Colonic mucosa (tissue), 4 donors: ENCODE measurements around the gene TECTA. TPM values are rescaled to one million over a fixed set of nuclear protein-coding genes. Genes with fewer than 3 reads are reported as not detected.

Source experiments
- DNase-seq: peaks from one replicate; pipeline ENCODE4 v3.0.0-alpha.2; 2020
- H3K27ac ChIP-seq: fragments of 200-600 bp; one replicate; pipeline ENCODE4 v1.8.0; 2021
- H3K27me3 ChIP-seq: fragments of 200-600 bp; one replicate; pipeline ENCODE4 v1.8.0; 2021
- H3K36me3 ChIP-seq: fragments of 200-600 bp; one replicate; pipeline ENCODE4 v1.8.0; 2021
- H3K4me1 ChIP-seq: fragments of 200-600 bp; one replicate; pipeline ENCODE4 v1.8.0; 2021; ENCODE audit warnings: mild to moderate bottlenecking
- H3K4me3 ChIP-seq: fragments of 200-600 bp; one replicate; pipeline ENCODE4 v1.8.0; 2021
- H3K9ac ChIP-seq, 2 donors: one replicate each; pipeline ENCODE4 v1.7.0; 2013; ENCODE audit warnings: control low read depth in 2 of 2, low read depth in 2 of 2, low read length in 2 of 2
- H3K9me3 ChIP-seq: fragments of 200-600 bp; one replicate; pipeline ENCODE4 v1.8.0; 2021
- intact Hi-C: fragments of 100-400 bp; cut with DNase I; formaldehyde crosslinking; loops from one replicate; pipeline ENCODE4 v1.14.1; 2022
- total RNA-seq, 2 donors: library from RNA; stranded (reverse); fragmentation: NEBNext Ultra II Directional in 1 of 2; extraction: Animal tissue kit (Norgen Biotek cat#: 25700) in 1 of 2; gene quantifications; one replicate each; pipeline ENCODE4 v1.2.1, GENCODE V29; 2021
- TF ChIP-seq, protein P1 (sequence below): fragments of 200-600 bp; IDR thresholded peaks from one replicate; pipeline ENCODE4 v1.8.0; 2022; ENCODE audit warnings: antibody characterized with exemption, mild to moderate bottlenecking
- donor health status: healthy.
- donor health status: DM: no; HTN: no; CAD: no.
- donor health status: DM: no; HTN: no; CAD: no.

TECTA gene
- total RNA-seq, 2 donors from 2014 or later = 0.16 to 0.20 TPM

DNA sequence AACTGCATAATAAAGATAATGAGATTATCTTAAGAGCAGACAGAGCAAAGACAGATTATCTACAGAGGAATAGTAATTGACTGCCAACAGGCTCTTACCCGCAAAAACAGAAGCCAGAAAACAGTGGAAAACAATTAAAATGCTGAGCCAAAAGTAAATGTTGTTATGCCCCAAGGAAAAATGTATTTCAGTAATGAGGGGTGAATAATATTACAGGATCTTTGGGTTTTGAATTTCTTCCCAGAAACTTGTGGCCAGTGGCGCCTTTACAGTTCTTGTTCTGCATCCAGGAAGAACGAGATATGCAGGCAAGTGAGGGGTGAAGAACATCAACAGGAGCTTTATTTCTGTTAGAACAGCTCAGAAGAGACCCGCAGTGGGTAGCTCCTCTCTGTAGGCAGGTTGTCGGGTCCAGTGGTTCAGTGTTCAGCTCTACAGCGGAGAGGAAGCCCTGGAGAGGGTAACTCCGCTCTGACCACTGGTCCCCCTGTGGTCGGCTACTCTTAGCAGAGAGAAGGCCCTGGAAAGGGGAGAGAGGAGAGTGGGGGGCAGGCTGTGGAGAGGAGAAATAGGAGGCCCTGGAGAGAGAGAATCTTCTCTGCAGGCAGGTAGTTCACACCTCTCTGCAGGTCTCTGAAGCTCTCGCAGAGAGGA lies 139.7 kb downstream of the TECTA start:
- H3K9me3 ChIP-seq = no peaks in the 10 kb centered on the region
- no peaks in the 10 kb centered on the region for H3K27me3 ChIP-seq
- DNase-seq = no peak
- H3K9ac ChIP-seq = no peak overlapping the region
- no peak overlapping the region for H3K27ac ChIP-seq
- H3K4me3 ChIP-seq = no peak overlapping the region
- TF ChIP-seq, protein P1, sequence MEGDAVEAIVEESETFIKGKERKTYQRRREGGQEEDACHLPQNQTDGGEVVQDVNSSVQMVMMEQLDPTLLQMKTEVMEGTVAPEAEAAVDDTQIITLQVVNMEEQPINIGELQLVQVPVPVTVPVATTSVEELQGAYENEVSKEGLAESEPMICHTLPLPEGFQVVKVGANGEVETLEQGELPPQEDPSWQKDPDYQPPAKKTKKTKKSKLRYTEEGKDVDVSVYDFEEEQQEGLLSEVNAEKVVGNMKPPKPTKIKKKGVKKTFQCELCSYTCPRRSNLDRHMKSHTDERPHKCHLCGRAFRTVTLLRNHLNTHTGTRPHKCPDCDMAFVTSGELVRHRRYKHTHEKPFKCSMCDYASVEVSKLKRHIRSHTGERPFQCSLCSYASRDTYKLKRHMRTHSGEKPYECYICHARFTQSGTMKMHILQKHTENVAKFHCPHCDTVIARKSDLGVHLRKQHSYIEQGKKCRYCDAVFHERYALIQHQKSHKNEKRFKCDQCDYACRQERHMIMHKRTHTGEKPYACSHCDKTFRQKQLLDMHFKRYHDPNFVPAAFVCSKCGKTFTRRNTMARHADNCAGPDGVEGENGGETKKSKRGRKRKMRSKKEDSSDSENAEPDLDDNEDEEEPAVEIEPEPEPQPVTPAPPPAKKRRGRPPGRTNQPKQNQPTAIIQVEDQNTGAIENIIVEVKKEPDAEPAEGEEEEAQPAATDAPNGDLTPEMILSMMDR = no peak
- H3K4me1 ChIP-seq = no peaks in the 10 kb centered on the region
- no peaks in the 10 kb centered on the region for H3K36me3 ChIP-seq
- intact Hi-C loops = no loop called here

Other genes starting within 250 kb of the TECTA start
- 10 to 100 TPM in 1 of 2 donors, 1 to 10 TPM in 1; 7.5 to 10.1 TPM for gene TBCEL, start 77.1 kb upstream of the TECTA start, total RNA-seq
- gene SC5D, start 191.5 kb downstream of the TECTA start, total RNA-seq = 10 to 100 TPM; 24.4 to 79.6 TPM